OCI-LY7 (cell line): Measurements from ENCODE around the gene DHRSX.

Experiments used
- EZH2phosphoT487 ChIP-seq: fragments of 200-600 bp; sonication (generic); IDR thresholded peaks from 2 replicates; pipeline ENCODE4 v1.6.1; 2018; ENCODE audit warnings: low read depth, borderline replicate concordance, mild to moderate bottlenecking, mixed run types, antibody characterized with exemption, low read length, moderate library complexity, mixed read lengths
- TF ChIP-seq, protein P1 (sequence below): fragments of 200-600 bp; sonication (generic); conservative IDR thresholded peaks from 2 replicates; pipeline ENCODE4 v1.5.1; 2014; ENCODE audit warnings: mild to moderate bottlenecking, antibody characterized with exemption, low read length, moderate library complexity, mixed read lengths

DNA sequence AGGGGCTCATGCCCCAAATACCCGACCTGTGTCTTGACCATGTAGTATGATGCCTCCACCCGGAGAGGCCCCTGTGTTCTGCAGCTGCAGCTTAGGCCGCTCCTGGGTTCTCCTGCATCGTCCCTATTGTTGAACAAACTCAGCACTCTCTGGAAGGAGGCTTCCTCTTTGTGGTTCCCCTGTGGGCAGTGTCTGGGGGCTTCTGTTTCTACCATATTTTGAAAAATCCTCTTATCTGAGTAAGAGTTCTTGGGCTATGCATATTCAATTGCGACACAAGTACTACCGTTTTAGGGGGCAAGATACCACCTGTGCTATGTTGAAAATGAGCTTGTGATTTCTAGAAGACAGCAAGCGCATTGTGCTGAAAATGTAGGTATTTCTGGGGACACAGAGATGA is 276.6 kb downstream of the DHRSX start:
- TF ChIP-seq, protein P1, sequence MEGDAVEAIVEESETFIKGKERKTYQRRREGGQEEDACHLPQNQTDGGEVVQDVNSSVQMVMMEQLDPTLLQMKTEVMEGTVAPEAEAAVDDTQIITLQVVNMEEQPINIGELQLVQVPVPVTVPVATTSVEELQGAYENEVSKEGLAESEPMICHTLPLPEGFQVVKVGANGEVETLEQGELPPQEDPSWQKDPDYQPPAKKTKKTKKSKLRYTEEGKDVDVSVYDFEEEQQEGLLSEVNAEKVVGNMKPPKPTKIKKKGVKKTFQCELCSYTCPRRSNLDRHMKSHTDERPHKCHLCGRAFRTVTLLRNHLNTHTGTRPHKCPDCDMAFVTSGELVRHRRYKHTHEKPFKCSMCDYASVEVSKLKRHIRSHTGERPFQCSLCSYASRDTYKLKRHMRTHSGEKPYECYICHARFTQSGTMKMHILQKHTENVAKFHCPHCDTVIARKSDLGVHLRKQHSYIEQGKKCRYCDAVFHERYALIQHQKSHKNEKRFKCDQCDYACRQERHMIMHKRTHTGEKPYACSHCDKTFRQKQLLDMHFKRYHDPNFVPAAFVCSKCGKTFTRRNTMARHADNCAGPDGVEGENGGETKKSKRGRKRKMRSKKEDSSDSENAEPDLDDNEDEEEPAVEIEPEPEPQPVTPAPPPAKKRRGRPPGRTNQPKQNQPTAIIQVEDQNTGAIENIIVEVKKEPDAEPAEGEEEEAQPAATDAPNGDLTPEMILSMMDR: no peak
- no peak for TF ChIP-seq EZH2phosphoT487
